ENCODE results near the gene STYXL1.

STYXL1 gene

GRCh38 chr7:75957021-75957736, 90.6 kb downstream of the STYXL1 start:
- Mint-ChIP-seq H3K4me3 (no peak overlapping the region), H3K27ac (no peak overlapping the region), H3K4me1 (ENCODE audit: low read depth) (no peaks in the 10 kb centered on the region), H3K9me3 (no peaks in the 10 kb centered on the region), H3K36me3 (ENCODE audit: low read depth) (peaks cover 12% of the 10 kb centered on the region), H3K27me3 (no peaks in the 10 kb centered on the region)

GRCh38 chr7:75955331-75955955, 92.4 kb downstream of the STYXL1 start:
- Mint-ChIP-seq H3K27me3 (no peaks in the 10 kb centered on the region), H3K4me3 (no peak overlapping the region), H3K9me3 (no peaks in the 10 kb centered on the region), H3K27ac (no peak overlapping the region), H3K4me1 (ENCODE audit: low read depth) (no peaks in the 10 kb centered on the region), H3K36me3 (ENCODE audit: low read depth) (peaks cover 12% of the 10 kb centered on the region)

GRCh38 chr7:75953931-75954330, 93.9 kb downstream of the STYXL1 start:
- no peaks in the 10 kb centered on the region for H3K27me3 Mint-ChIP-seq
- H3K4me3 Mint-ChIP-seq, result no peak overlapping the region
- H3K27ac Mint-ChIP-seq, result no peak overlapping the region
- no peaks in the 10 kb centered on the region for H3K4me1 Mint-ChIP-seq (ENCODE audit: low read depth)
- no peaks in the 10 kb centered on the region for H3K9me3 Mint-ChIP-seq
- H3K36me3 Mint-ChIP-seq (ENCODE audit: low read depth), result peaks cover 12% of the 10 kb centered on the region

- peaks cover 12% of the 10 kb centered on the region for H3K36me3 Mint-ChIP-seq (ENCODE audit: low read depth)
- H3K4me1 Mint-ChIP-seq (ENCODE audit: low read depth), result no peaks in the 10 kb centered on the region
- no peaks in the 10 kb centered on the region for H3K9me3 Mint-ChIP-seq
- H3K27ac Mint-ChIP-seq, result no peak overlapping the region
- H3K27me3 Mint-ChIP-seq, result no peaks in the 10 kb centered on the region
- H3K4me3 Mint-ChIP-seq, result no peak overlapping the region
Measured at GRCh38 chr7:75953431-75953830, 94.4 kb downstream of the STYXL1 start.

GRCh38 chr7:75951506-75951905, 96.3 kb downstream of the STYXL1 start:
- Mint-ChIP-seq H3K27ac (no peak overlapping the region), H3K9me3 (no peaks in the 10 kb centered on the region), H3K27me3 (no peaks in the 10 kb centered on the region), H3K4me1 (ENCODE audit: low read depth) (no peaks in the 10 kb centered on the region), H3K4me3 (no peak overlapping the region), H3K36me3 (ENCODE audit: low read depth) (peaks cover 5% of the 10 kb centered on the region)

- no peaks in the 10 kb centered on the region for H3K36me3 Mint-ChIP-seq (ENCODE audit: low read depth)
- H3K4me3 Mint-ChIP-seq, result no peak overlapping the region
- H3K4me1 Mint-ChIP-seq (ENCODE audit: low read depth), result peaks cover 8% of the 10 kb centered on the region
- H3K27ac Mint-ChIP-seq, result no peak overlapping the region
- no peaks in the 10 kb centered on the region for H3K9me3 Mint-ChIP-seq
- no peaks in the 10 kb centered on the region for H3K27me3 Mint-ChIP-seq
Measured at GRCh38 chr7:75950111-75950681, 97.6 kb downstream of the STYXL1 start.

GRCh38 chr7:75948179-75948578, 99.6 kb downstream of the STYXL1 start:
- H3K4me1 Mint-ChIP-seq (ENCODE audit: low read depth), result peaks cover 9% of the 10 kb centered on the region
- peaks cover 4% of the 10 kb centered on the region for H3K36me3 Mint-ChIP-seq (ENCODE audit: low read depth)
- no peak overlapping the region for H3K27ac Mint-ChIP-seq
- no peak overlapping the region for H3K4me3 Mint-ChIP-seq
- no peaks in the 10 kb centered on the region for H3K27me3 Mint-ChIP-seq
- H3K9me3 Mint-ChIP-seq, result no peaks in the 10 kb centered on the region
